Esophagus muscularis mucosa (tissue), 3 donors: ENCODE results near the gene DGKB.

Experiments
- EP300 ChIP-seq: sonication (generic); formaldehyde crosslinking; IDR thresholded peaks from one replicate; pipeline ENCODE4 v1.6.1; 2017; ENCODE audit warnings: antibody characterized with exemption
- TF ChIP-seq, protein P1 (sequence below), 3 experiments: fragments of 200-600 bp in 2 of 3; fragments of 450-650 bp in 1 of 3; sonication (generic) in 2 of 3; IDR thresholded peaks; one replicate each; pipeline ENCODE4 v1.5.1; 2017 to 2019; ENCODE audit warnings: antibody characterized with exemption in 3 of 3, mild to moderate bottlenecking in 2 of 3, moderate library complexity in 1 of 3

DNA sequence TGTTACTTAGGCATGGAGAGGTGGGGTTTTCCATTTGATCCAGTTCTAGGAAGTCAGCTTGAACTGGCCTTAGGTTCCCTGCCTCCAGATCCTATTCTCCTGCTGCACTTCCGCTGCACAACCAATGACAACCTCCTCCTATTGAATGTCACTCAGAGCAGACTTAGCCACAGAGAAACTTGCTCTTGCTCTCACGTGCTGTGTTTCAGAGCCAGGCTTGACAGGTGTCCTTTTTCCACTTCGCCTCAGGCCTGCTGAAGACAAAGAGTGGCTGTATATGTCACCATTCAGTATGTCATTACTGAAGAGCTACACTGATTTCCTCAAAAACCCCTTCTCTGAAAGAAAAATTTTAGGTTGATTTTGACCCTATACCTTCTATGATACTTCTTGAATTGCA is 797.7 kb downstream of the DGKB start:
- TF ChIP-seq, protein P1, sequence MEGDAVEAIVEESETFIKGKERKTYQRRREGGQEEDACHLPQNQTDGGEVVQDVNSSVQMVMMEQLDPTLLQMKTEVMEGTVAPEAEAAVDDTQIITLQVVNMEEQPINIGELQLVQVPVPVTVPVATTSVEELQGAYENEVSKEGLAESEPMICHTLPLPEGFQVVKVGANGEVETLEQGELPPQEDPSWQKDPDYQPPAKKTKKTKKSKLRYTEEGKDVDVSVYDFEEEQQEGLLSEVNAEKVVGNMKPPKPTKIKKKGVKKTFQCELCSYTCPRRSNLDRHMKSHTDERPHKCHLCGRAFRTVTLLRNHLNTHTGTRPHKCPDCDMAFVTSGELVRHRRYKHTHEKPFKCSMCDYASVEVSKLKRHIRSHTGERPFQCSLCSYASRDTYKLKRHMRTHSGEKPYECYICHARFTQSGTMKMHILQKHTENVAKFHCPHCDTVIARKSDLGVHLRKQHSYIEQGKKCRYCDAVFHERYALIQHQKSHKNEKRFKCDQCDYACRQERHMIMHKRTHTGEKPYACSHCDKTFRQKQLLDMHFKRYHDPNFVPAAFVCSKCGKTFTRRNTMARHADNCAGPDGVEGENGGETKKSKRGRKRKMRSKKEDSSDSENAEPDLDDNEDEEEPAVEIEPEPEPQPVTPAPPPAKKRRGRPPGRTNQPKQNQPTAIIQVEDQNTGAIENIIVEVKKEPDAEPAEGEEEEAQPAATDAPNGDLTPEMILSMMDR (IDR thresholded peaks at IDR 0.05): no peak
- no peak for TF ChIP-seq EP300
